Hepatic stellate cell (primary cell): Measurements from ENCODE around the gene PJA2.
"Not testable (repeated sequence)": the region's sequence is repeated elsewhere in the genome, so short reads cannot be mapped to it uniquely, and the experiment has no call there.

ENCODE experiments used
- DNase-seq: peaks from one replicate; pipeline ENCODE4 v3.0.0; 2011; ENCODE audit warnings: low spot score

Gene PJA2

DNA sequence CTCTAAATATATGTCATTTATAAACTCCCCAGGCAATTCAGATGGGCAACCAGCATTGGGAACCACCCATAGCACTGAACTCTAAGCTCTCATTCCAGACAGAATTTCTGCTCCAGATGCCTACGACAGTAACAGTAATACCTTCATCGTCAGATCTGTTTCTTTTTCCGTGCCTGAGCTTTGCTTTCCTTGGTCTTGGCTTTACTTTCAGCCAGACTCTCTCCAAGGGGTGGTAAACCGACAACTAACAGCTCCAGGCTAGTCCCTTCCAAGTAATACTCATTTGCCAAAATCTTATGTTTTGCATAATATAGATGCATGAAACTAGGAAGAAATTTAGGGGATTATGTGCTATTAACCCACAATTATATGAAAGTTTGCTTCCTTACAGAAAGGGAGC lies 102.3 kb downstream of the PJA2 start:
- no peak for DNase-seq

DNA sequence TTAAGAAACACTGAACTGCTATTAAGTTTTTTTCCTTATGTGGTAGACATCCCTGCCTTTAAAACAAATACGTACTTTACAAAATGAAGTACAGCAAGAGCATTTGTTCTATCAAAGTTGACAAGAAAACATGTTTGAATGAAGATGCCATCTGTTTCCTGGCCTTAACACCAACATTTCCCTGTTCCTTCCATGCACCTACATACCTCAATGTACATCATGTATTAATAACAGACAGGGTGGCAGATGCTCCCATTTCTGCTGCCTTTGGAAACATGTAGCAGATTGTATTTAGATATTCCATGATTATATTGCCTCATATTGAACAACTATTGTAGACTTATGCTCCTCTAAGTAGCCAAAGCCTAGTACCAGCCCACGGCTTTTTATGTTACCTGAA lies 104.4 kb downstream of the PJA2 start:
- no peak for DNase-seq

DNA sequence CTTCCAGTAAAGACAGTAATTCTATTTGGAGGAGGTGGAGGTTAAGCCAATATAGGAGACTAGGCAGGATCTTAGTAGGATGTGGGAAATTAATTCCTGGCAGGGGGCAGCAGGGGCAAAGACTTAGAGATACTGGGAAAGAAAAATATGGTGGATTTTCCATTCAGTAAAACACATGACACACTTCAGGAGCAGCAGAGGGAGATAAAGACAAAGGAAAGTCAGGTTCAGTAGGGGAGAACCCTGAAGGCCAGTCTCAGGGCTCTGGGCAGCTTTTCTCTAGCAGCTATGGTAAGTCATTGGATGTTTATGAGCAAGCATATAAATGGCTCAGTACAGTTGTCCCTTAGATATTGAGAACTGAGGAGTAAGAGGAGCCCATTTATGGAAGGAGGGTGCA lies 105.5 kb downstream of the PJA2 start:
- DNase-seq = no peak

DNA sequence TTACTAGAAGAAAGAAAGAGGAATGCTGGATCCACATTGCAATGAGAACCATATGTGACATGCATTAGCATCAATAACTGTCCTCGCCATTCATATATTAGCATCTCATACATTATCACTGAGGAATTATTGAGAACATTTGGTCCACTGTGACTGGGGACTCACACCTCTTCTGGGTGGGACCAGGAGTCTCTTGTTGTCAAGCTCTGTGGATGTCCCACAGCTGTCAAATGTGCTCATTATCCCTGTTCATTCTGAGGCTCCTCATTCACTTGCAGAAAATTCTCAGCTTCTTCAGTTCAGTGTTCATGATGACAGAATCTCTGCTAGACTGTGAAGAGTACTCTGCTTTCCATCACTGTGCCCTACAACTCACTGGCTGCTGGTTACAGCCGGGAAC lies 109.4 kb downstream of the PJA2 start:
- DNase-seq = no peak

DNA sequence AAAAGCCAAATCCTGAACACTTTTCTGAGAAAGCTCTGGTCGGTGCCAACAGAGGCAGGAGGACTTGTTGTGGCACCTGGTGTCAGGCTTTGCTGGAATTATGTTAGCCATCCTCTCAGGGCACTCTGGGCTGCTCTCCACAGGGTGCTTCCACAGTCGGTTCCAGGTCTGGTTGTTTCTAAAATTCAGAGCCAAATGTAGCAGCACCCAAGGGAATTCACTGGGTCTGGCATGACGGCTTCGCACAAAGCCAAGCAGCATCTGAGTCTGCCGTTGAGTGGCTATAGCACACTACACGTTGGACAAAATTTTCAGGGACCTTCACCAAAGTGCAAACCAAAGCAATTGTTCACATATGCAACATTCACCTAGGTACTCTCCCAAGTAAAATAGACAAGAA lies 110.2 kb downstream of the PJA2 start:
- DNase-seq = no peak

- no peak for DNase-seq
Measured at GRCh38 chr5:109298794-109299193, 111.0 kb downstream of the PJA2 start.

DNA sequence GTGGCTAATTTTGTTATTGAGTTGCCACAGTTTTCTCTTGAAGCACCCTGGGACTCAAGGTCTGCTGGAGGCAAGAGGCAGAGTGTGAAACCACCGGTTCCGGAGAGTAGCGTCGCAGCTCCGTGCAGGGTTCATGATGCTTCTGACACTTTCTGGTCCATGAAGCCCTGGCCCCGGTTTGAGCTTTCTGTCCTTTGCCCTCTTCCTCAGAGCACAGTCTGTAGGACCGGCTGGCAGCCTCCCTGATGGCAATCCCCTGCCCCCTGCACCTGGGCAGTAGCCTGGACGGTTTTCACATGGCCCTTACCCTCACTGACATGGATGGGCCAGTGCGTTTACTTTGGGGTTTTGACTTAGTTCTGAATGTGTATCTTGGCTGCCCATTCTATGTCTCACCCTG lies 111.9 kb downstream of the PJA2 start:
- DNase-seq = no peak

GRCh38 chr5:109291090-109291489 lies 118.7 kb downstream of the PJA2 start:
- DNase-seq = no peak

DNA sequence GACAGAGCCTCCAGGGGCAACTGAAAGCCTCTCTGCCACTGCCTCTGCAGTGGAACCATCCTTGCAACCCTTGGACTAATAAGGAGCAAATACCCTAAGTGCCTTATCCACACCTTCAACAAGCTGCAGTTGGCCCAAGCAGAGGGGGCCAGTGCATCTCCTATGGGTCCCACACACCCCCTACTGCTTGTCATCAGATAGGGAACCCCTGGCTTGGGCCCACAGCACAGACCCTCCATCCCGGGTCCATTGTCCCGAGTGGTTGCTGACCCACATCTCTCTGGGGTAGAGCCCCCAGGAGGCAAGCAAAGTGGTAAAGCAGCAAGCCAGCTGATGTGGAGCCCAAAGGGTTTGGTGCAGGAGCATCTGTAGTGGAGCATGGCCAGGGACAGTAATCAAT lies 119.5 kb downstream of the PJA2 start:
- DNase-seq = no peak

DNA sequence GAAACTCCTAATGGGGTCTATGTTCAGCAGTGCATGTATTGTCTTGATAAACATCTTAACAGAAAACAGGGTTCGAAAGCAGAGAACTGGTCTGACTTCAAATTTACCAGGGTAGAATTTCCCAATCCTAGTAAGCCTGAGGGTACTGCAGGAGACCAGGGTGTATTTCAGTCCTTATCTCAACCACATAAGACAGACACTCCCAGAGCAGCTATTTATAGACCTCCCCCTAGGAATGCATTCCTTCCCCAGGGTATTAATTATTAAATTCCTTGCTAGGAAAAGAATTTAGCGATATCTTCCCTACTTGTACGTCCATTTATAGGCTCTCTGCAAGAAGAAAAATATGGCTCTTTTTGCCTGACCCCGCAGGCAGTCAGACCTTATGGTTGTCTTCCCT lies 123.1 kb downstream of the PJA2 start:
- not testable (repeated sequence) for DNase-seq
